ENCODE results near the gene CLK4.

DNA sequence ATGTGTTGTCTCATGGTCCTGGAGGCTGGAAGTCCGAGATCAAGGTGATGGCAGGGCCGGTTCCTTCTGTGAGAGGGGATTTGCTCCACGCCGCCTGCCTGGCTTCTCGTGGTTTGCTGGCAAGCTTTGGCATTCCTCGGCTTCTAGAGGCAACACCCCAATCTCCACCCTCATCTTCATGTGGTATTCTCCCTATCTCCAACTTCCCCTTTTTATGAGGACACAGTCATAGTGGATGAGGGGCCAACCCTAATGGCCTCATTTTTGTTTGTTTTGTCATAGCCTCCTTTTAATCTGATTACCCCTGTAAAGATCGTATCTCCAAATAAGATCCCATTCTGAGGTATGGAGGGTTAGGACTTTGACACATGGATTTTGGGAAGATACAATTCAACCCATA lies 41.7 kb upstream of the CLK4 start:
- TF ChIP-seq, protein P1, sequence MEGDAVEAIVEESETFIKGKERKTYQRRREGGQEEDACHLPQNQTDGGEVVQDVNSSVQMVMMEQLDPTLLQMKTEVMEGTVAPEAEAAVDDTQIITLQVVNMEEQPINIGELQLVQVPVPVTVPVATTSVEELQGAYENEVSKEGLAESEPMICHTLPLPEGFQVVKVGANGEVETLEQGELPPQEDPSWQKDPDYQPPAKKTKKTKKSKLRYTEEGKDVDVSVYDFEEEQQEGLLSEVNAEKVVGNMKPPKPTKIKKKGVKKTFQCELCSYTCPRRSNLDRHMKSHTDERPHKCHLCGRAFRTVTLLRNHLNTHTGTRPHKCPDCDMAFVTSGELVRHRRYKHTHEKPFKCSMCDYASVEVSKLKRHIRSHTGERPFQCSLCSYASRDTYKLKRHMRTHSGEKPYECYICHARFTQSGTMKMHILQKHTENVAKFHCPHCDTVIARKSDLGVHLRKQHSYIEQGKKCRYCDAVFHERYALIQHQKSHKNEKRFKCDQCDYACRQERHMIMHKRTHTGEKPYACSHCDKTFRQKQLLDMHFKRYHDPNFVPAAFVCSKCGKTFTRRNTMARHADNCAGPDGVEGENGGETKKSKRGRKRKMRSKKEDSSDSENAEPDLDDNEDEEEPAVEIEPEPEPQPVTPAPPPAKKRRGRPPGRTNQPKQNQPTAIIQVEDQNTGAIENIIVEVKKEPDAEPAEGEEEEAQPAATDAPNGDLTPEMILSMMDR (IDR thresholded peaks at IDR 0.05) = no peak
- TF ChIP-seq EP300 (IDR thresholded peaks at IDR 0.05) = no peak
